OCI-LY7 (cell line): ENCODE data around the gene RPRD1B. TPM values are rescaled to one million over a fixed set of nuclear protein-coding genes. Genes with fewer than 3 reads are reported as not detected.

Experiments
- BruUV-seq: library from RNA; stranded (reverse); fragments of 400-500 nt; replicated peaks from 2 replicates; lab custom pipeline; 2021; lab: Mats Ljungman, UMichigan
- CTCF ChIA-PET: fragments of 300-600 bp; sonication (Branson Sonifier 250); formaldehyde crosslinking; loops from one replicate; lab custom pipeline; 2022; ENCODE audit warnings: antibody characterized with exemption; ENCODE audit not compliant: unreplicated experiment; lab: Charles Lee
- POLR2A ChIA-PET: fragments of 300-600 bp; sonication (Branson Sonifier 250); formaldehyde crosslinking; loops from one replicate; lab custom pipeline; 2022; ENCODE audit warnings: antibody characterized with exemption; lab: Charles Lee
- DNase-seq: peaks from one replicate; pipeline ENCODE4 v3.0.0-alpha.2; 2015; ENCODE audit warnings: low spot score
- H2AFZ ChIP-seq: fragments of 200-600 bp; sonication (generic), shearing (Covaris generic); 2 replicates; pipeline ENCODE4 v1.6.1; 2014; ENCODE audit warnings: mild to moderate bottlenecking, antibody characterized with exemption, low read length, moderate library complexity
- H3K27ac ChIP-seq: fragments of 200-600 bp; sonication (generic); 2 replicates; pipeline ENCODE4 v1.5.1; 2014; ENCODE audit warnings: mixed run types, low read depth, mild to moderate bottlenecking, moderate library complexity, low read length, inconsistent platforms; ENCODE audit not compliant: poor library complexity, severe bottlenecking
- H3K36me3 ChIP-seq: fragments of 200-600 bp; sonication (generic); 2 replicates; pipeline ENCODE4 v1.6.1; 2014; ENCODE audit warnings: mild to moderate bottlenecking, antibody characterized with exemption, low read length, moderate library complexity, mixed read lengths; ENCODE audit not compliant: insufficient read depth
- H3K4me1 ChIP-seq: fragments of 200-600 bp; sonication (generic); 2 replicates; pipeline ENCODE4 v1.5.1; 2014; ENCODE audit warnings: mild to moderate bottlenecking, low read length; ENCODE audit not compliant: insufficient read depth, poor library complexity, severe bottlenecking
- H3K4me2 ChIP-seq: fragments of 200-600 bp; sonication (generic); 2 replicates; pipeline ENCODE4 v1.6.1; 2014; ENCODE audit warnings: mild to moderate bottlenecking, low read length
- H3K4me3 ChIP-seq: fragments of 200-600 bp; sonication (generic); 2 replicates; pipeline ENCODE4 v1.5.1; 2014; ENCODE audit warnings: mild to moderate bottlenecking, low read depth, low read length; ENCODE audit not compliant: poor library complexity, severe bottlenecking
- H3K79me2 ChIP-seq: fragments of 200-600 bp; sonication (generic); 2 replicates; pipeline ENCODE4 v1.6.1; 2016; ENCODE audit warnings: low read depth, mild to moderate bottlenecking, low read length, moderate library complexity, mixed read lengths; ENCODE audit not compliant: insufficient read depth
- H3K9me2 ChIP-seq: fragments of 200-600 bp; sonication (generic); 2 replicates; pipeline ENCODE4 v1.6.1; 2016; ENCODE audit warnings: mild to moderate bottlenecking, low read length, mixed read lengths; ENCODE audit not compliant: insufficient read depth
- H3K9me3 ChIP-seq: fragments of 200-600 bp; sonication (generic); 2 replicates; pipeline ENCODE4 v1.6.1; 2014; ENCODE audit warnings: mild to moderate bottlenecking, mixed run types, low read length, mixed read lengths
- H4K20me1 ChIP-seq: fragments of 200-600 bp; sonication (generic); 2 replicates; pipeline ENCODE4 v1.6.1; 2014; ENCODE audit warnings: mild to moderate bottlenecking, antibody characterized with exemption, low read length, moderate library complexity, mixed read lengths; ENCODE audit not compliant: insufficient read depth
- EZH2phosphoT487 ChIP-seq: fragments of 200-600 bp; sonication (generic); IDR thresholded peaks from 2 replicates; pipeline ENCODE4 v1.6.1; 2018; ENCODE audit warnings: low read depth, borderline replicate concordance, mild to moderate bottlenecking, mixed run types, antibody characterized with exemption, low read length, moderate library complexity, mixed read lengths
- intact Hi-C: fragments of 100-400 bp; cut with micrococcal nuclease; formaldehyde crosslinking; loops from one replicate; pipeline ENCODE4 v1.10.0; 2022; ENCODE audit not compliant: unreplicated experiment
- total RNA-seq, 2 experiments: library from RNA; depleted of rRNA in 1 of 2; stranded (reverse); fragments of >200 nt in 1 of 2; shearing (Covaris generic) in 1 of 2; gene quantifications; 2 replicates each; pipeline ENCODE4 v1.2.3, GENCODE V29; 2014 to 2022
- TF ChIP-seq, protein P1 (sequence below): fragments of 200-600 bp; sonication (generic); conservative IDR thresholded peaks from 2 replicates; pipeline ENCODE4 v1.5.1; 2014; ENCODE audit warnings: mild to moderate bottlenecking, antibody characterized with exemption, low read length, moderate library complexity, mixed read lengths

RPRD1B gene
- total RNA-seq, 2 experiments from 2014 or later, result 45.6 to 67.9 TPM

DNA sequence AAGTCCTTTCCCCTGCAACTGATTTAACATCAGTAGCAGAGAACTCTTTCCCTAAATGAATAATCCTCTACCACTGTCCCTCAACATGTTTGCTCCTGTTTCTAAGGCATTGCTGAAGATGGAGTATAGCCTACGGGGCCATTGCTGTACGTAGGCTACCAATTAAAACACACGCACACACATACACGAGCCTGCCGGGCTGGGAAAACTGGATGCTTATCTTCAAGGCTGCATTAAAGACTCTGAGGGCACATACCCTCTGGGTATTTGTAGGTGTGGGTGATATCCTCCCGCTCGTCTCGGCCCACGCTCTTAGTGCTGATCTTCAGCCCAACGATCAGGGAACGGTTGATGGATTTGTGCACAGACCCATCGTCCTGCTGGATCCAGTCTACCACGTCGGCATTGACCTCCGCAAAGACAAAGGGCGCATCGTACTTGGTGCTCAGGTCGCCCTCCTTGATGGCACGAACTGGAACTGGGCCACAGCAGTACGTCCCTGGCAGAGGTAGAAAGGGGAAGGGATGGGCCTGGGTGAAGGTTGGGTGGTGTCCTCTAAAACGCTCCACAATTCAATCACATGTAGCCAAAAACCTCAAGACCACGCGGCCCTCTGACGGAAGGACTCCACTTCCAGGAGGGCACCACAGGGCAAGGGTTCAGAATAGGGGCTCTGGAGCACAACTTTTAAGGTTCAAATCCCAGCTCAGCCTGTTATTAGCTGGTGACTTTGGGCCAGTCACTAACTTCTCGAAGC lies 105.8 kb downstream of the RPRD1B start:
- intact Hi-C loops, result no loop called here
- POLR2A ChIA-PET, result interaction anchor here (0.8 kb wide), 1 partner anchor 459 kb away, joined by 3 read pairs; no protein-coding TSS in a partner anchor
- TF ChIP-seq, protein P1, sequence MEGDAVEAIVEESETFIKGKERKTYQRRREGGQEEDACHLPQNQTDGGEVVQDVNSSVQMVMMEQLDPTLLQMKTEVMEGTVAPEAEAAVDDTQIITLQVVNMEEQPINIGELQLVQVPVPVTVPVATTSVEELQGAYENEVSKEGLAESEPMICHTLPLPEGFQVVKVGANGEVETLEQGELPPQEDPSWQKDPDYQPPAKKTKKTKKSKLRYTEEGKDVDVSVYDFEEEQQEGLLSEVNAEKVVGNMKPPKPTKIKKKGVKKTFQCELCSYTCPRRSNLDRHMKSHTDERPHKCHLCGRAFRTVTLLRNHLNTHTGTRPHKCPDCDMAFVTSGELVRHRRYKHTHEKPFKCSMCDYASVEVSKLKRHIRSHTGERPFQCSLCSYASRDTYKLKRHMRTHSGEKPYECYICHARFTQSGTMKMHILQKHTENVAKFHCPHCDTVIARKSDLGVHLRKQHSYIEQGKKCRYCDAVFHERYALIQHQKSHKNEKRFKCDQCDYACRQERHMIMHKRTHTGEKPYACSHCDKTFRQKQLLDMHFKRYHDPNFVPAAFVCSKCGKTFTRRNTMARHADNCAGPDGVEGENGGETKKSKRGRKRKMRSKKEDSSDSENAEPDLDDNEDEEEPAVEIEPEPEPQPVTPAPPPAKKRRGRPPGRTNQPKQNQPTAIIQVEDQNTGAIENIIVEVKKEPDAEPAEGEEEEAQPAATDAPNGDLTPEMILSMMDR, result no peak
- no peak for TF ChIP-seq EZH2phosphoT487
- CTCF ChIA-PET, result no interaction called here
- Histone ChIP-seq H4K20me1 (no peaks in the 10 kb centered on the region), H3K9me2 (no peaks in the 10 kb centered on the region), H3K4me1 (no peaks in the 10 kb centered on the region), H3K27ac (no peak overlapping the region), H3K9me3 (no peaks in the 10 kb centered on the region), H3K4me3 (no peak overlapping the region), H3K79me2 (no peaks in the 10 kb centered on the region), H2AFZ (no peak overlapping the region), H3K4me2 (no peak overlapping the region), H3K36me3 (no peaks in the 10 kb centered on the region)
- BruUV-seq, result no TSS peak
- DNase-seq, result no peak

DNA sequence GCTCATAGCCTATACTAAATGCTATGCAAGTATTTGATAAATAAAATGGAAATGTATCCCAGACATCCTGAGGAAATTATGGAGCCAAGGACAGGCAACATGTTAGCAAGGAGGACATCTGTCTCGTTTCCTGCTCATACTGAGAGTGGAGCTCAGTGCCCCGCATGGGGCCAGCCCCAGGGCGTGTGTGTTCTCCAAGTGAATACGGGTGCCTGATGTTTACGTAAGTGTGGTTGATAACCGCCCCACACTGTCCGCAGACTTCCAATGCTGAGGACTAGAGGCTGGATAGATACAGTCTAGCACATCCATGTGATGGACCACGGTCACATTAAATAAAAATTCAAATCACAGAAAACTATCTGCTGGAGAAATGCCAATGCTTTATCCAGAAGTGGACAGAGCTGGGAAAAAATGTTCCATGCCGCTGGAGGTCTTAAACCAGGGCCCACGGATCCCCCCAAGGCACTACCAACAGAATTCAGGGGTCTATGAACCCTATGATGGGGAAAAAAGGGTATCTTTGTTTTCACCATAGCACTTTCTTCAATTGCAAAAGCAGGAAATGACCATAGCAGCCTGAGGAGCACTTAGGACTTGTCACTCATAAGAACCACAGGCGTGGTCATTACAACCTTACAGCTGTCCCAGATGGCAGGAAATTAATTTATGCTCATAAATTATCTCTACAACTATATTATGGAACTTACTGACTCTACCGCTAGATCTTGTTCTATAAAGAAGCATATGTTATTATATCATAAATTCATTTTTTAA lies 106.6 kb downstream of the RPRD1B start:
- no peaks in the 10 kb centered on the region for H3K79me2 ChIP-seq
- no peak overlapping the region for H3K27ac ChIP-seq
- no peaks in the 10 kb centered on the region for H3K9me2 ChIP-seq
- BruUV-seq, result no TSS peak
- H4K20me1 ChIP-seq, result no peaks in the 10 kb centered on the region
- H3K4me2 ChIP-seq, result no peak overlapping the region
- CTCF ChIA-PET, result no interaction called here
- TF ChIP-seq, protein P1, result no peak
- no peak for TF ChIP-seq EZH2phosphoT487
- no peaks in the 10 kb centered on the region for H3K4me1 ChIP-seq
- H3K4me3 ChIP-seq, result no peak overlapping the region
- no peaks in the 10 kb centered on the region for H3K36me3 ChIP-seq
- intact Hi-C loops, result no loop called here
- no peak for DNase-seq
- POLR2A ChIA-PET, result interaction anchor here (0.6 to 0.8 kb wide), 2 partner anchors 62 to 460 kb away, joined by 3 to 5 read pairs; no protein-coding TSS in a partner anchor
- H3K9me3 ChIP-seq, result no peaks in the 10 kb centered on the region
- no peak overlapping the region for H2AFZ ChIP-seq
